ENCODE results near the gene ABLIM1.
A peak's percentile ranks its signal among the peaks of the same experiment; 100 is the strongest.

The ABLIM1 gene

GRCh38 chr10:114623155-114623554 is 34.9 kb downstream of the ABLIM1 start:
- peak overlapping the region; percentile 76 for H3K27ac ChIP-seq (ENCODE audit: low read depth, low read length)
- H3K4me3 ChIP-seq (ENCODE audit: low read depth, low read length), result no peak overlapping the region
- no peaks in the 10 kb centered on the region for H3K36me3 ChIP-seq (ENCODE audit: control insufficient read depth, insufficient read depth, low read length)
- H3K27me3 ChIP-seq (ENCODE audit: control insufficient read depth, insufficient read depth, low read length), result no peaks in the 10 kb centered on the region
- H3K4me1 ChIP-seq (ENCODE audit: control insufficient read depth, insufficient read depth, low read length), result peaks cover 24% of the 10 kb centered on the region
- H3K9ac ChIP-seq (ENCODE audit: low read length), result no peak overlapping the region
- H3K9me3 ChIP-seq (ENCODE audit: control insufficient read depth, insufficient read depth, low read depth, low read length), result peaks cover 8% of the 10 kb centered on the region; the same call in 1 of the 2 replicates

- peaks cover 16% of the 10 kb centered on the region for H3K4me1 ChIP-seq (ENCODE audit: control insufficient read depth, insufficient read depth, low read length)
These were observed 39.4 kb downstream of the ABLIM1 start for GRCh38 chr10:114618722-114619121.

GRCh38 chr10:114616516-114616915 is 41.6 kb downstream of the ABLIM1 start:
- Histone ChIP-seq H3K36me3 (ENCODE audit: control insufficient read depth, insufficient read depth, low read length) (no peaks in the 10 kb centered on the region), H3K27me3 (ENCODE audit: control insufficient read depth, insufficient read depth, low read length) (no peaks in the 10 kb centered on the region), H3K4me1 (ENCODE audit: control insufficient read depth, insufficient read depth, low read length) (0 out of 2 replicates have a peak, but pooled peaks cover 4% of the 10 kb centered on the region), H3K9ac (ENCODE audit: low read length) (no peak overlapping the region), H3K27ac (ENCODE audit: low read depth, low read length) (no peak overlapping the region), H3K9me3 (ENCODE audit: control insufficient read depth, insufficient read depth, low read depth, low read length) (no peaks in the 10 kb centered on the region), H3K4me3 (ENCODE audit: low read depth, low read length) (no peak overlapping the region)

More at GRCh38 chr10:114618722-114619121, 39.4 kb downstream of the ABLIM1 start:
- Histone ChIP-seq H3K27me3 (ENCODE audit: control insufficient read depth, insufficient read depth, low read length) (no peaks in the 10 kb centered on the region), H3K27ac (ENCODE audit: low read depth, low read length) (no peak overlapping the region), H3K36me3 (ENCODE audit: control insufficient read depth, insufficient read depth, low read length) (no peaks in the 10 kb centered on the region), H3K9ac (ENCODE audit: low read length) (no peak overlapping the region), H3K9me3 (ENCODE audit: control insufficient read depth, insufficient read depth, low read depth, low read length) (no peaks in the 10 kb centered on the region), H3K4me3 (ENCODE audit: low read depth, low read length) (no peak overlapping the region)

- H3K27ac ChIP-seq (ENCODE audit: low read depth, low read length), result no peak overlapping the region
- H3K4me1 ChIP-seq (ENCODE audit: control insufficient read depth, insufficient read depth, low read length), result 0 out of 2 replicates have a peak, but pooled peaks cover 4% of the 10 kb centered on the region
- H3K9me3 ChIP-seq (ENCODE audit: control insufficient read depth, insufficient read depth, low read depth, low read length), result no peaks in the 10 kb centered on the region
- no peaks in the 10 kb centered on the region for H3K27me3 ChIP-seq (ENCODE audit: control insufficient read depth, insufficient read depth, low read length)
- H3K36me3 ChIP-seq (ENCODE audit: control insufficient read depth, insufficient read depth, low read length), result no peaks in the 10 kb centered on the region
- H3K9ac ChIP-seq (ENCODE audit: low read length), result no peak overlapping the region
- no peak overlapping the region for H3K4me3 ChIP-seq (ENCODE audit: low read depth, low read length)
These were observed 42.0 kb downstream of the ABLIM1 start for GRCh38 chr10:114616103-114616502.

- Histone ChIP-seq H3K9me3 (ENCODE audit: control insufficient read depth, insufficient read depth, low read depth, low read length) (no peaks in the 10 kb centered on the region), H3K9ac (ENCODE audit: low read length) (no peak overlapping the region), H3K36me3 (ENCODE audit: control insufficient read depth, insufficient read depth, low read length) (no peaks in the 10 kb centered on the region), H3K27ac (ENCODE audit: low read depth, low read length) (no peak overlapping the region), H3K27me3 (ENCODE audit: control insufficient read depth, insufficient read depth, low read length) (no peaks in the 10 kb centered on the region), H3K4me1 (ENCODE audit: control insufficient read depth, insufficient read depth, low read length) (0 out of 2 replicates have a peak, but pooled peaks cover 4% of the 10 kb centered on the region), H3K4me3 (ENCODE audit: low read depth, low read length) (no peak overlapping the region)
These were observed 42.5 kb downstream of the ABLIM1 start for GRCh38 chr10:114615600-114616007.

- no peak overlapping the region for H3K9ac ChIP-seq (ENCODE audit: low read length)
- no peaks in the 10 kb centered on the region for H3K9me3 ChIP-seq (ENCODE audit: control insufficient read depth, insufficient read depth, low read depth, low read length)
- H3K36me3 ChIP-seq (ENCODE audit: control insufficient read depth, insufficient read depth, low read length), result no peaks in the 10 kb centered on the region
- no peak overlapping the region for H3K4me3 ChIP-seq (ENCODE audit: low read depth, low read length)
- 0 out of 2 replicates have a peak, but pooled peaks cover 4% of the 10 kb centered on the region for H3K4me1 ChIP-seq (ENCODE audit: control insufficient read depth, insufficient read depth, low read length)
- H3K27ac ChIP-seq (ENCODE audit: low read depth, low read length), result no peak overlapping the region
- no peaks in the 10 kb centered on the region for H3K27me3 ChIP-seq (ENCODE audit: control insufficient read depth, insufficient read depth, low read length)
These were observed 44.7 kb downstream of the ABLIM1 start for GRCh38 chr10:114613237-114613979.

- Histone ChIP-seq H3K36me3 (ENCODE audit: control insufficient read depth, insufficient read depth, low read length) (no peaks in the 10 kb centered on the region), H3K4me3 (ENCODE audit: low read depth, low read length) (no peak overlapping the region), H3K27me3 (ENCODE audit: control insufficient read depth, insufficient read depth, low read length) (no peaks in the 10 kb centered on the region), H3K9ac (ENCODE audit: low read length) (no peak overlapping the region), H3K27ac (ENCODE audit: low read depth, low read length) (no peak overlapping the region), H3K4me1 (ENCODE audit: control insufficient read depth, insufficient read depth, low read length) (0 out of 2 replicates have a peak, but pooled peaks cover 4% of the 10 kb centered on the region), H3K9me3 (ENCODE audit: control insufficient read depth, insufficient read depth, low read depth, low read length) (no peaks in the 10 kb centered on the region)
These were observed 46.5 kb downstream of the ABLIM1 start for GRCh38 chr10:114611617-114612016.

- Histone ChIP-seq H3K36me3 (ENCODE audit: control insufficient read depth, insufficient read depth, low read length) (no peaks in the 10 kb centered on the region), H3K27ac (ENCODE audit: low read depth, low read length) (no peak overlapping the region), H3K9me3 (ENCODE audit: control insufficient read depth, insufficient read depth, low read depth, low read length) (no peaks in the 10 kb centered on the region), H3K4me3 (ENCODE audit: low read depth, low read length) (no peak overlapping the region), H3K9ac (ENCODE audit: low read length) (no peak overlapping the region), H3K4me1 (ENCODE audit: control insufficient read depth, insufficient read depth, low read length) (peaks cover 11% of the 10 kb centered on the region; the same call in 1 of the 2 replicates), H3K27me3 (ENCODE audit: control insufficient read depth, insufficient read depth, low read length) (no peaks in the 10 kb centered on the region)
These were observed 48.3 kb downstream of the ABLIM1 start for GRCh38 chr10:114609518-114610426.

- Histone ChIP-seq H3K27ac (ENCODE audit: low read depth, low read length) (no peak overlapping the region), H3K9me3 (ENCODE audit: control insufficient read depth, insufficient read depth, low read depth, low read length) (no peaks in the 10 kb centered on the region), H3K9ac (ENCODE audit: low read length) (no peak overlapping the region), H3K4me3 (ENCODE audit: low read depth, low read length) (no peak overlapping the region), H3K27me3 (ENCODE audit: control insufficient read depth, insufficient read depth, low read length) (no peaks in the 10 kb centered on the region), H3K4me1 (ENCODE audit: control insufficient read depth, insufficient read depth, low read length) (peaks cover 16% of the 10 kb centered on the region; the same call in 1 of the 2 replicates), H3K36me3 (ENCODE audit: control insufficient read depth, insufficient read depth, low read length) (no peaks in the 10 kb centered on the region)
These were observed 50.6 kb downstream of the ABLIM1 start for GRCh38 chr10:114607358-114607998.

GRCh38 chr10:114605155-114605797 is 52.8 kb downstream of the ABLIM1 start:
- Histone ChIP-seq H3K27me3 (ENCODE audit: control insufficient read depth, insufficient read depth, low read length) (no peaks in the 10 kb centered on the region), H3K36me3 (ENCODE audit: control insufficient read depth, insufficient read depth, low read length) (no peaks in the 10 kb centered on the region), H3K9me3 (ENCODE audit: control insufficient read depth, insufficient read depth, low read depth, low read length) (no peaks in the 10 kb centered on the region), H3K9ac (ENCODE audit: low read length) (no peak overlapping the region), H3K4me1 (ENCODE audit: control insufficient read depth, insufficient read depth, low read length) (peaks cover 11% of the 10 kb centered on the region; the same call in 1 of the 2 replicates), H3K4me3 (ENCODE audit: low read depth, low read length) (no peak overlapping the region), H3K27ac (ENCODE audit: low read depth, low read length) (no peak overlapping the region)
